LNCaP clone FGC (cell line): ENCODE data around the gene RHOB.

Experiments used
- DNase-seq: peaks from one replicate; pipeline ENCODE4 v3.0.0-alpha.2; 2011; ENCODE audit warnings: low read depth
- H3K4me3 ChIP-seq: 2 replicates; pipeline ENCODE4 v1.5.1; 2011; ENCODE audit warnings: mild to moderate bottlenecking, low read depth, low read length, control low read depth
- CTCF ChIP-seq: IDR thresholded peaks from 2 replicates; pipeline ENCODE4 v1.5.1; 2012; ENCODE audit warnings: mild to moderate bottlenecking; ENCODE audit not compliant: control insufficient read depth, insufficient read depth; ENCODE audit errors: extremely low read depth

RHOB gene

GRCh38 chr2:20425371-20425881 lies 21.4 kb upstream of the RHOB start:
- no peak for DNase-seq
- H3K4me3 ChIP-seq = no peak overlapping the region
- TF ChIP-seq CTCF = no peak

DNA sequence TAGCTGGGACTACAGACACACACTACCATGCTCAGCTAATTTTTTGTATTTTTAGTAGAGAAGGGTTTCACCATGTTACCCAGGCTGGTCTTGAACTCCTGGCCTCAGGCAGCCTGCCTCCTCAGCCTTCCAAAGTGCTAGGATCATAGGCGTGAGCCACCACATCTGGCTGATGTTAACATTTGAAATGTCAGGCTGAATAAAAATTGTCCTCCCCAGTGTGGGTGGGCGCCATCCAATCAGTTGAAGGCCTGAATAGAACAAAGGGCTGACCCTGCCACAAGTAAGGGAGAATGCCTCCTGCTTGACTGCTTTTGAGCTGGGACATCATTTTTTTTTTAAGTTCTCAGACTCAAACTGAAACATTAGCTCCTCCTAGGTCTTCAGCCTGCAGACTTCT lies 21.0 kb upstream of the RHOB start:
- H3K4me3 ChIP-seq = no peak overlapping the region
- no peak for DNase-seq
- TF ChIP-seq CTCF = no peak

DNA sequence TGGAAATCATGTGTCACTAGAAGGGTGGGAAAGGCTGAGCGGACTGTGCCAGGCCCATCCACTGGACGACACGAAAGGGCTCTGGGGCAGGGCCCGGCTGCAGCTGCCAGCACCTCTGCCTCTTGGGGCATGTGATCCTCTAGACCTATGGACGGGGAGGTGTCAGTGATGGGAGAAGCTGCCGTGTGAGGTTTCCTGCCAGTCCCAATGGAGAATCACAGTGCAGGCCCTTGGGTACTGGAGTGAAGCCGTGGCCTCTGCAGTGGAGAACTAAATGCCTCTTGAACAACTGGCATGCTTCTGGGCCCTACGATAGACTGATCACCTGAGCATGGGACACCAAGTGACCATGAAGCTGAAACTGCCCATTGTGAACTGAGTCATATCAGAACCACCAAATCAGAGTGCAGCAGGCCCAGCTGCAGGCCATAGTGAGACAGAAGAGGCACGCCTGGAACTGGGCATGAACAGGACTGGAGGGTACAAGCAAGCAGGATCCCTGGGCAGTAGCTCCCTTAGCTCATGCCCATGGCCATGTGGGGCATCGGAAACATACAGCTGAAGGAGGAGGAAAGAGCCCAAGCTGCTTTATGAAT lies 18.8 kb upstream of the RHOB start:
- no peak for TF ChIP-seq CTCF
- no peak for DNase-seq
- no peak overlapping the region for H3K4me3 ChIP-seq

DNA sequence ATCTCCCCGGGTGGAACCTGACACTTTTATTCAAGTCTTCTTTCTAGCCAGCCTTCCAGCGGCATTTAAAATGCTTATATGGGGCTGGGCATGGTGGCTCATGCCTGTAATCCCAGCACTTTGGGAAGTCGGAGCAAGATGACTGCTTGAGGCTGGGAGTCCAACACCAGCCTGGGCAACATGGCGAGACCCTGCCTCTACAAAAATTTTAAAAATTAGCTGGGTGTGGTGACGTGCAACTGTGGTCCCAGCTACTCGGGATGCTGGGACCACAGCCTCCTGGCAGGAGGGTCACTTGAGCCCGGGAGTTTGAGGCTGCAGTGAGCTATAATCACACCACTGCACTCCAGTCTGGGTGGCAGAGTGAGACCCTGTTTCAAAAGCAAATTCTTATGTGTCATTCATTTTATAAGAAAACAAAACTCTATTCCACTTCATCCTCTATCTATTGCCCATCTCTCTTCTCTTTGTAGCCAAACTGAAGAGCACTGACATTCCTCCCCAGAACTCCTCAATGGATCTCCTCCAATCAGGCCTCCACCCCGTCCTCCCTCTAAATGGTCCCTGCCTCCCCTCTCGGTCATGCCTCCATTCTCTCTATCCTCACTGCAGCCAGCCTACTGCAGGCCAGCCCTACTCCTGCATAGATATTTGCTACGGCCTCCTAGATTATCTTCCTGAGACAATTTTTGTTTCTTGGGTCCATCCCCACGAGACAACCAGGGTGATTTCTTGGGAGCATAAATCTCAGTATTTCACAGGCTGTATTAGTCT lies 18.0 kb upstream of the RHOB start:
- no peak for TF ChIP-seq CTCF
- no peak for DNase-seq
- no peak overlapping the region for H3K4me3 ChIP-seq

- H3K4me3 ChIP-seq = no peak overlapping the region
- no peak for TF ChIP-seq CTCF
- no peak for DNase-seq
Observed at GRCh38 chr2:20429528-20429927, 17.3 kb upstream of the RHOB start.

DNA sequence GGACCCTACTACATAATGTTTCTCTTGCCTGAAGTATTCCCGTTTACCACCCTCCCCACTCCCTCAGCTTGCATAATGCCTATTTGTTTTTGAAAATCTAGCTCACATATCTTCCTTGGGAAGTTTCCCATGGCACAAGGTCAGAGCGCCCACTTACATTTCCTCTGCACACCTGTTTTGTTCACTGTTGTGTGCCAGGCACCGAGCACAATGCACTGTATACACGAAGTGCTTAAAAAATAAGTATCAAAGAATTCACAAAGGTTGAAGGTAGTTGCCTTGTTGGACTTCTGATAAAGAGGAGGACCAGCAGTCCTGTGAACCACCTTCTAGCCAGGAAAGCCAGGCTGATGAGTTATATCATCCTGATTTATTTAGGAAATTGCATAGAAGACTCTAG lies 16.8 kb upstream of the RHOB start:
- H3K4me3 ChIP-seq = no peak overlapping the region
- no peak for DNase-seq
- TF ChIP-seq CTCF = no peak
